ENCODE measurements around the gene ACOX2. TPM values are rescaled to one million over a fixed set of nuclear protein-coding genes. Genes with fewer than 3 reads are reported as not detected.

The ACOX2 gene
- total RNA-seq, 1 experiment from 2014 or later = 10.8 TPM

GRCh38 chr3:58520403-58521335 is 16.3 kb downstream of the ACOX2 start:
- no TSS peak for BruUV-seq (replicated peaks)
- Histone ChIP-seq H3K9me2 (replicated peaks; ENCODE audit: low read length) (no peaks in the 10 kb centered on the region), H3F3A (ENCODE audit: low read length, unreplicated experiment) (no peaks in the 10 kb centered on the region), H3K27me3 (ENCODE audit: low read length) (no peaks in the 10 kb centered on the region), H3K36me3 (ENCODE audit: low read depth, low read length) (no peaks in the 10 kb centered on the region), H3K79me2 (ENCODE audit: low read length) (no peaks in the 10 kb centered on the region), H3K4me1 (ENCODE audit: insufficient read depth, low read length) (no peaks in the 10 kb centered on the region; the same call in 1 of the 2 replicates), H3K4me2 (ENCODE audit: low read length) (no peak overlapping the region), H4K20me1 (ENCODE audit: low read length) (no peaks in the 10 kb centered on the region), H2AFZ (ENCODE audit: low read length) (no peak overlapping the region), H3K9me3 (ENCODE audit: low read length) (no peaks in the 10 kb centered on the region), H3K9ac (ENCODE audit: low read length) (no peak overlapping the region), H3K4me3 (ENCODE audit: low read length) (no peak overlapping the region), H3K27ac (ENCODE audit: low read length) (no peak overlapping the region)
- TF ChIP-seq EZH2 (IDR thresholded peaks at IDR 0.05; ENCODE audit: low read length, unreplicated experiment) (no peak), EZH2phosphoT487 (IDR thresholded peaks at IDR 0.05; ENCODE audit: borderline replicate concordance, low read length) (no peak), CTCF (conservative IDR thresholded peaks at IDR 0.05; ENCODE audit: low read depth, low read length) (no peak)
- CTCF ChIA-PET = no interaction called here
- POLR2A ChIA-PET (ENCODE audit: unreplicated experiment) = no interaction called here
- ATAC-seq (no peak; the same call in 1 of the 2 replicates), DNase-seq (no peak)
- intact Hi-C loops (cut with micrococcal nuclease) = no loop called here

- Histone ChIP-seq H2AFZ (ENCODE audit: low read length) (no peak overlapping the region), H3K4me2 (ENCODE audit: low read length) (no peak overlapping the region), H3F3A (ENCODE audit: low read length, unreplicated experiment) (no peaks in the 10 kb centered on the region), H3K36me3 (ENCODE audit: low read depth, low read length) (no peaks in the 10 kb centered on the region), H3K9me2 (replicated peaks; ENCODE audit: low read length) (no peaks in the 10 kb centered on the region), H4K20me1 (ENCODE audit: low read length) (no peaks in the 10 kb centered on the region), H3K9ac (ENCODE audit: low read length) (no peak overlapping the region), H3K9me3 (ENCODE audit: low read length) (no peaks in the 10 kb centered on the region), H3K27ac (ENCODE audit: low read length) (no peak overlapping the region), H3K4me3 (ENCODE audit: low read length) (no peak overlapping the region), H3K4me1 (ENCODE audit: insufficient read depth, low read length) (no peaks in the 10 kb centered on the region), H3K79me2 (ENCODE audit: low read length) (no peaks in the 10 kb centered on the region), H3K27me3 (ENCODE audit: low read length) (no peaks in the 10 kb centered on the region)
- ChIA-PET POLR2A (ENCODE audit: unreplicated experiment) (no interaction called here), CTCF (no interaction called here)
- BruUV-seq (replicated peaks) = no TSS peak
- TF ChIP-seq EZH2phosphoT487 (IDR thresholded peaks at IDR 0.05; ENCODE audit: borderline replicate concordance, low read length) = no peak
- TF ChIP-seq EZH2 (IDR thresholded peaks at IDR 0.05; ENCODE audit: low read length, unreplicated experiment) = no peak
- no peak for TF ChIP-seq CTCF (conservative IDR thresholded peaks at IDR 0.05; ENCODE audit: low read depth, low read length)
- DNase-seq = no peak
- no peak for ATAC-seq
- intact Hi-C loops (cut with micrococcal nuclease) = no loop called here
These were observed 17.2 kb downstream of the ACOX2 start for GRCh38 chr3:58519668-58520402.
